Psoas muscle (tissue), 8 donors: ENCODE measurements around the gene ROS1. TPM values are rescaled to one million over a fixed set of nuclear protein-coding genes. Genes with fewer than 3 reads are reported as not detected.

Source experiments
- ATAC-seq, 4 donors: fragments of 200-7000 bp; cut with Tn5 transposase; one replicate each; pipeline ENCODE4 v1.9.1; 2020; ENCODE audit warnings: moderate library complexity in 3 of 4, mild to moderate bottlenecking in 2 of 4
- DNase-seq, 2 donors: peaks; one replicate each; pipeline ENCODE4 v3.0.0-alpha.2; 2020
- H3K27ac ChIP-seq: fragments of 200-600 bp; one replicate; pipeline ENCODE4 v1.8.0; 2022
- H3K27me3 ChIP-seq, 3 donors: fragments of 200-600 bp in 1 of 3; one replicate each; pipeline versions ENCODE4 v1.6.1 to v1.8.0; 2013 to 2022; ENCODE audit warnings: low read length in 2 of 3, mild to moderate bottlenecking in 2 of 3, moderate library complexity in 1 of 3; ENCODE audit not compliant: insufficient read depth in 3 of 3
- H3K36me3 ChIP-seq, 2 donors: fragments of 200-600 bp in 1 of 2; one replicate each; pipeline versions ENCODE4 v1.6.1 to v1.8.0; 2013 to 2022; ENCODE audit warnings: low read depth in 1 of 2, mild to moderate bottlenecking in 1 of 2, moderate library complexity in 1 of 2; ENCODE audit not compliant: insufficient read depth in 1 of 2
- H3K4me1 ChIP-seq: fragments of 200-600 bp; one replicate; pipeline ENCODE4 v1.8.0; 2022
- H3K4me3 ChIP-seq: fragments of 200-600 bp; one replicate; pipeline ENCODE4 v1.8.0; 2022; ENCODE audit warnings: mild to moderate bottlenecking
- H3K9me3 ChIP-seq: fragments of 200-600 bp; one replicate; pipeline ENCODE4 v1.8.0; 2022
- WGBS, 3 donors: extraction: QIAGEN DNeasy Blood & Tissue Kit; methylation state at CpG; one replicate each; pipeline versions ENCODE4 v1.1.6 to v1.1.7; 2013; 5-methylcytosine and 5-hydroxymethylcytosine counted together
- intact Hi-C, 2 donors: fragments of 100-400 bp; cut with DNase I; formaldehyde crosslinking; loops; one replicate each; pipeline versions ENCODE4 v1.11.0 to v1.14.2; 2022
- polyA plus RNA-seq, 3 donors: library from polyadenylated mRNA; stranded (reverse); fragments of 200-250 nt; gene quantifications; one replicate each; pipeline ENCODE4 v1.2.3, GENCODE V29; 2013
- total RNA-seq, 4 donors: library from RNA; stranded (reverse); fragmentation: NEBNext Ultra II Directional in 2 of 4; extraction: Animal tissue kit (Norgen Biotek cat#: 25700) in 2 of 4; gene quantifications; one replicate each; pipeline versions ENCODE4 v1.2.1 to v1.2.4, GENCODE V29; 2021 to 2023
- TF ChIP-seq, protein P1 (sequence below): fragments of 200-600 bp; IDR thresholded peaks from one replicate; pipeline ENCODE4 v1.8.0; 2022; ENCODE audit warnings: antibody characterized with exemption
- donor health status: healthy with polysubstance abuse.
- donor health status: DM: no; HTN: no; CAD: no; lungs with moderate emphysema.
- donor health status: Bipolar disorder and iron deficiency.
- donor health status: healthy.
- donor health status: DM: yes; HTN: yes; CAD: no.
- donor health status: DM: no; HTN: no; CAD: no.
- donor health status: DM: no; HTN: no; CAD: no.
- donor health status: DM: yes; HTN: yes; CAD: no.

Gene ROS1
- total and polyA plus RNA-seq, 7 donors: 0.04 to 0.06 TPM; not detected in 5

DNA sequence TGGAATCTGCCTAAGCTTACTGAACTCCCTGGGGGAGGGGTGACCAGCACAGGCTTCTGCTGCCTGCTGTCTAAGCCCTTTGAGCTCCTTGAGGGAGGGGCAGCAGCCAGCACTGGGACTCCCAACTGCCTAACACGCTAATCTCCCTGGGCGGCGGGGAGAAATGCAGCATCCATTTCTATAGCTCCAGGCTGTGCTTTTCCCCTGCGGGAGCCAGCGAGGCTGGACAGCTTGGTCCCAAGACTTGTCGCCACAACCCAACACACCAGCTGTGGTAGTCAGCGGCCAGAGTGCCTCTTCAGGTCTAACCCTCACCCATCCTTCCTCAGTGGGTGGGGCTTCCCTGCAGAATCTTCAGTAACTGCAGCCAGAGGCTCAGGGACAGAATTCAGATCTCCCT lies 95.8 kb downstream of the ROS1 start:
- Histone ChIP-seq H3K9me3 (no peaks in the 10 kb centered on the region), H3K4me3 (no peak overlapping the region), H3K36me3 (no peaks in the 10 kb centered on the region), H3K27me3 (no peaks in the 10 kb centered on the region), H3K27ac (no peak overlapping the region), H3K4me1 (peaks cover 5% of the 10 kb centered on the region)
- ATAC-seq (no peak), DNase-seq (no peak)
- intact Hi-C loops: no loop called here
- 92 to 95% (median 94%) methylated on average over 7 of the region's 7 CpGs for WGBS, 3 donors
- TF ChIP-seq, protein P1, sequence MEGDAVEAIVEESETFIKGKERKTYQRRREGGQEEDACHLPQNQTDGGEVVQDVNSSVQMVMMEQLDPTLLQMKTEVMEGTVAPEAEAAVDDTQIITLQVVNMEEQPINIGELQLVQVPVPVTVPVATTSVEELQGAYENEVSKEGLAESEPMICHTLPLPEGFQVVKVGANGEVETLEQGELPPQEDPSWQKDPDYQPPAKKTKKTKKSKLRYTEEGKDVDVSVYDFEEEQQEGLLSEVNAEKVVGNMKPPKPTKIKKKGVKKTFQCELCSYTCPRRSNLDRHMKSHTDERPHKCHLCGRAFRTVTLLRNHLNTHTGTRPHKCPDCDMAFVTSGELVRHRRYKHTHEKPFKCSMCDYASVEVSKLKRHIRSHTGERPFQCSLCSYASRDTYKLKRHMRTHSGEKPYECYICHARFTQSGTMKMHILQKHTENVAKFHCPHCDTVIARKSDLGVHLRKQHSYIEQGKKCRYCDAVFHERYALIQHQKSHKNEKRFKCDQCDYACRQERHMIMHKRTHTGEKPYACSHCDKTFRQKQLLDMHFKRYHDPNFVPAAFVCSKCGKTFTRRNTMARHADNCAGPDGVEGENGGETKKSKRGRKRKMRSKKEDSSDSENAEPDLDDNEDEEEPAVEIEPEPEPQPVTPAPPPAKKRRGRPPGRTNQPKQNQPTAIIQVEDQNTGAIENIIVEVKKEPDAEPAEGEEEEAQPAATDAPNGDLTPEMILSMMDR: no peak

DNA sequence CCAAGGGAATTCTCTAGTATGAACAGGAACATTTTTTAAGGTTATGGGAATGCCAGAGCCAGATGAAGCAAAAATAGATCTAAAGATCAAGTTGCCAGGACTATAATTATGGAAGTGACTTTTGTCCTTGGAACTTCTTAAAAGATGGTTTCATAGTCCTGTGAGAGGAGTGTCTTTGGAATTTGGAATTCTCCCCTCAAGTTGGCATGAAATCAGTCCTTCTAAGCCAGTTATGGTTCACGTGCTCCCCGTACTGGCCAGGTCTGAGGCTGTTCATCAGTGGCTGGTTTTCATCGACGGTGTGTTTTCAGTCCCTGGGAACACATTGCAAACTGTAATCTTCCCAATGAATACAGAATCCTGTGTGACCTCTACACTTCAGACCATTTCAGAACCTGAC lies 97.2 kb downstream of the ROS1 start:
- 14 to 30% (median 27%) methylated on average over 4 of the region's 4 CpGs for WGBS, 3 donors
- peaks cover 15% of the 10 kb centered on the region for H3K4me1 ChIP-seq
- no peak overlapping the region for H3K4me3 ChIP-seq
- peak overlapping the region; percentile 58 for H3K27ac ChIP-seq
- TF ChIP-seq, protein P1: no peak
- intact Hi-C loops: no loop called here
- ATAC-seq (peak; percentile 69 to 95 (median 81)), DNase-seq (no peak)
- no peaks in the 10 kb centered on the region for H3K27me3 ChIP-seq
- no peaks in the 10 kb centered on the region for H3K9me3 ChIP-seq
- H3K36me3 ChIP-seq: no peaks in the 10 kb centered on the region

DNA sequence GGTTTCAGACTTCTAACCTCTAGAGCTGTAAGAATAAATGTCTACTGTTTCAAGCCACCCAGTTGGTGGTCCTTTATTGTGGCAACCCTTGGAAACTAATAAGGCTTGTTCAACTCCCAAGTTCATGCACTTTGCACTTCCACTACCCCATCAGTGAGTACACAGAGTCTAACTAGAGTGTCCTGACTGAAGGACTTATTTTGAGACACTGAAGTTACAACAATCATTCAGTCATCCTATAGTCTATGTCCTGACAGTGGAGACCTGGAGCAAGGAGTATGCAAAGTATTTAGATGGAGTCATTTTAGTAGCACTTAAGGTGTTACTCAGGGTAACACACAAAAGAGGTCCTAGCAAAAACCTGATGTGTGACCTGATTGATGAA lies 97.7 kb downstream of the ROS1 start:
- no peak overlapping the region for H3K4me3 ChIP-seq
- intact Hi-C loops: no loop called here
- ATAC-seq: peak; percentile 37 to 76 (median 56)

DNA sequence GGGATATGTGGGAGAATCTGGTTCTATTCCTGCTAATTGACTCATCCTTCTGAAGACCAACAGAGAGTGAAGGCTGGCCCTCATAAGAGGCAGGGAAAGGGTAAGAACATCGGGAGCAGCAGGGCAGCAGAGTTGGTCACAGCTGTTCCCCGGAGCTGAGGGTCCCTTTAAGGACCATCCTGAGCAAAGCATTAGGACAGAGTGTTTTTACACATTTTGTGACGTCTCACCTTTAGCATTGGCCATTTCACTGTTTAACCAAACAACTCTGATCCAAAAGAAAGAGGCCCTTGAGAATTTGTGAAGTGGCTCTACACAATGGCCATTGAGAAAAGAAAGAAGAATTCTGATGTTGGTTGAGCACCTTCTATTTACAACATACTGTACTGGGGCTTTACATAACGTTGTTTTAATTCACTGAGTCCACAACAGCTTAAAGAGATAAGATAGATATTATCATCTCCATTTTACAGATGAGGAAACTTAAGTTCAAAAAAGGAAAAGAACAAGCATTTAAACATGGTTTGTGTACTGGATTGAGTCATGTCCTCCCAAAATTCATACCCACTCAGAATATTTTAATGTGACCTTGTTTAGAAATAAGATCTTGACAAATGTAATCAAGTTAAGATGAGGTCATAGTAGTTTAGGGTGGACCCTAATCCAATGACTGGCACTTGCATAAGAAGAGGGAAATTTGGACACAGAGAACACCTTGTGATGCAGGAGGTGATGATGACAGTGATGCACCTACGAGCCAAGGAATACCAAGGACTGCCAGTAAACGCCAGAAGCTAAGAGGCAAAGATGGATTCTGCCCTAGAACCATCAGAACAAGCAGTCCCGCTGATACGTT lies 98.4 kb downstream of the ROS1 start:
- Histone ChIP-seq H3K4me3 (no peak overlapping the region), H3K9me3 (no peaks in the 10 kb centered on the region), H3K36me3 (no peaks in the 10 kb centered on the region), H3K27me3 (no peaks in the 10 kb centered on the region), H3K27ac (peak overlapping the region; percentile 58), H3K4me1 (peaks cover 25% of the 10 kb centered on the region)
- 66 to 81% (median 69%) methylated on average over 8 of the region's 8 CpGs for WGBS, 3 donors
- TF ChIP-seq, protein P1: no peak
- intact Hi-C loops: no loop called here
- ATAC-seq: peak; percentile 25 to 75 (median 64)
- no peak for DNase-seq

More for the DNA sequence above, 97.7 kb downstream of the ROS1 start:
- H3K9me3 ChIP-seq: no peaks in the 10 kb centered on the region
- no peaks in the 10 kb centered on the region for H3K27me3 ChIP-seq
- no peaks in the 10 kb centered on the region for H3K36me3 ChIP-seq
- peak overlapping the region; percentile 58 for H3K27ac ChIP-seq
- TF ChIP-seq, protein P1: no peak
- H3K4me1 ChIP-seq: peaks cover 20% of the 10 kb centered on the region
- DNase-seq: no peak
